CD4-positive, alpha-beta T cell treated with Interleukin-10 for 1 hour (primary cell): Measurements from ENCODE around the gene INIP.
"Not testable (repeated sequence)": the region's sequence is repeated elsewhere in the genome, so short reads cannot be mapped to it uniquely, and the experiment has no call there.

Experiments used
- DNase-seq: peaks from one replicate; pipeline ENCODE4 v3.0.0-alpha.2; 2020

The INIP gene

DNA sequence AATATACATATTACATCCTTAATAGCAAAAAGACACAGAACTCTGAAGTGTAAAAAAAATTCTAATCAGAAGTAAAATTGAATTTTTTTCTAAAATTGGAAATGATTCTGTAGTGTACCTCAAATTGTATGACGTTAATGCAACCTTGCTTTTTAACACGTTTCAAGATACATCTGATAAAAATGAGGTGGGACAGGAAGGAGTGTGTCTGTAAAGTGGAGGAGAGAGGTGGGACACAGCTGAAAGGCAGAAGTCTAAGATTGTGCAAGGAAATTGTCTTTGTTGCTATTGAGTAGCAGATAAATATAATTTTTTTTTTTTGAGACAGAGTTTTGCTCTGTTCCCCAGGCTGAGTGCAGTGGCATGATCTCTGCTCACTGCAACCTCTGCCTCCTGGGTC, 17.0 kb upstream of the INIP start:
- no peak for DNase-seq

DNA sequence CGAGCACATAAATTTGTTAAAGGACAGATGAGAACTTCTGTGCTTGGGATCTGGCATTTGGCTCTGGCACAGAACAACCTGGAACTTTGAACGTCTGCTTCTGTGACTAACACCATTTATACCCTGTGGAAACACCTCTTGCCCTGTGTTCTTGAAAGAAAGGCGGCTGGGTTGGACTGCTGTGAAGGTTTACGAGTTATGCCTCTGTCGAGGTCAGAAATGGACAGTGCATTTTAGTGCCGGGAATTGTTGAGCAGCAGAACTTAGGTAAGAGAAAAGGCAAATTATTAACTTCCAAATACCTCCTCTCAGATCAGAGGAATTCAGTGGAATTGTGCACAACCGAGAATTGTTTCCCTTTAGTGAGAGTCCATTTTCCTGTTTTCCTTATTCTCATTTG, 14.1 kb upstream of the INIP start:
- DNase-seq = no peak

DNA sequence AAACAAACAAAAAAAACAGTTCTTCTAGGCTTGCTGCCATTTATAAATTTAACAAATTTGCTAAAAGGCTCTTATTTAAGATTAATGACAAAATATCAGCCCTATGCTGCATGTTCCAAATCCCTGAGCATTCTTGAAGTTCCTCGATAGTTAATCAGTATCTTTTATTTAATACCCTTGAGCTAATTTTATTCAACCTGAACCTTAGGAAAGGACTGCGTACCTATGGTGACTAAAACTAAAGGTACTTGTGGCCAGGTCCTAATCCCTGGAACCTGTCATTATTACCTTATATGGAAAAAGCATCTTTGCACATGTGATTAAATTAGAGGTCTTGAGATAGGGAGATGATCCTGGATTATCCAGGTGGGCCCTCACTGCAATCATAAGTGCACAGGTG, 10.5 kb upstream of the INIP start:
- DNase-seq = no peak

DNA sequence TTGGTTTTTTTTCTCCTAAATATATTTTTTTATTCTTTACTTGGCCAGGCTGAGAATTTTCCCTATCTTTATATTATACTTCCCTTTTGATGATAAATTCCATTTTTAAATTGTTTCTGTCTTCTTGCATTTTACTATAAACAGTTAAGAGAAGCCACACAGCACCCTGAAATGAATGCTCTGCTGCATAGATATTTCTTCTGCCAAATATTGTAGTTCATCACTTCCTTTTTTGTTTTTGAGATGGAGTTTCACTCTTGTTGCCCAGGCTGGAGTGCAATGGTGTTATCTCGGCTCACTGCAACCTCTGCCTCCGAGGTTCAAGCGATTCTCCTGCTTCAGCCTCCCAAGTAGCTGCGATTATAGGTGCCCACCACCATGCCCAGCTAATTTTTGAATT, 8.5 kb upstream of the INIP start:
- DNase-seq = no peak

DNA sequence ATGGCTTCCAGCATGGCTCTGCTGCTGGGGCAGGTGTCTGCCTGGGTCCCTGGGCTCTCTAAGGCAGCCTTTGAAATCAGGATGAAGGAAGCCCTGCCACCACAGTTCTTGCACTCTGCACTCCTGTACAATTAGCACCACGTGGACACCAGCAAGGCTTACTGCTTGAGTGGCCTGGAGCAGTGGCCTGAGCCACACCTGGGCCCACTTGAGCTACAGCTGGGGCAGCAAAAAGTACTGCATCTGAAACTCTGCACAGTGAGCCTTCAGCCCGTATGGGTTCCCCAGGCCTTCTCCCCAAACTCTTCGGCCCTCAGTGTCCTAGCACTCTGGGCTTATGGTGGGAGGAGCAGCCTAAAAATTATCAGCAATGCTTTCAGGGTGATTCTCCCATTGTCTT, 8.0 kb upstream of the INIP start:
- no peak for DNase-seq

DNA sequence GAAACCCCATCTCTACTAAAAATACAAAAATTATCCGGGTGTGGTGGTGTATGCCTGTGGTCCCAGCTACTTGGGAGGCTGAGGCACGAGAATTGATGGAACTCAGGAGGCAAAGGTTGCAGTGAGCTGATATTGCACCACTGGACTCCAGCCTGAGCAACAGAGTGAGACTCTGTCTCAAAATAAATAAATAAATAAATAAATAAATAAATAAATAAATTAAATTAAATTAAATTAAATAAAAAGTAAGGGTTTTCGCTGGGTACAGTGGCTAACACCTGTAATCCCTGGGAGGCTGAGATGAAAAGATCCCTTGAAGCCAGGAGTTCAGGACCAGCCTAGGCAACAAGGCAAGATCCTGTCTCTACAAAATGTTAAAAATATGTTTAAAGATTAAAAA, 4.8 kb upstream of the INIP start:
- not testable (repeated sequence) for DNase-seq

DNA sequence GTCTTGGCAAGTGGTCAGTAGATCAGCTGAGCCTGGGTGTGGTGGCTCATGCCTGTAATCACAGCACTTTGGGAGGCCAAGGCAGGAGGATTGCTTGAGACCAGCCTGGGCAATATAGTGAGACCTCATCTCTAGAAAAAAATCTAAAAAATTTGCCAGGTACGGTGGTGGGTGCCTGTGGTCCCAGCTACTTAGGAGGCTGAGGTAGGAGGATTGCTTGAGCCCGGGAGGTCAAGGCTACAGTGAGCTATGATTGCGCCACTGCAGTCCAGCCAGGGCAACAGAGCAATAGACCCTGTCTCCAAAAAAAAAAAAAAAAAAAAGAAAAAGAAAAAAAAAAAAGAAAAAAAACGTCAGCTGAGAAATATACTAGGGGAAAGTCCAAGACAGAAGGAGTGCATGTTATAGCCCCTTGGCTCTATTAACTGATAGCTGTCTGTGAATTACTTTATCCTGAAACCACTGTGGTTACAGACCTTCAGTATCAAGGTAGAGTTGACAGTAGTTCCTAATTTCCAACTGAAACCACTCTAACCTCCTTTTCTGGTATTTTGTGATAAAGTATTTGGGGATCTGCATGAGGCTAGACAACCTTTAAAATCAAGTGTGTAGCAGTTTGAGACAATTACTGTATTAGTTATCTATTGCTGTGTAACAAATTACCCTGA, 2.3 kb upstream of the INIP start:
- DNase-seq = no peak

DNA sequence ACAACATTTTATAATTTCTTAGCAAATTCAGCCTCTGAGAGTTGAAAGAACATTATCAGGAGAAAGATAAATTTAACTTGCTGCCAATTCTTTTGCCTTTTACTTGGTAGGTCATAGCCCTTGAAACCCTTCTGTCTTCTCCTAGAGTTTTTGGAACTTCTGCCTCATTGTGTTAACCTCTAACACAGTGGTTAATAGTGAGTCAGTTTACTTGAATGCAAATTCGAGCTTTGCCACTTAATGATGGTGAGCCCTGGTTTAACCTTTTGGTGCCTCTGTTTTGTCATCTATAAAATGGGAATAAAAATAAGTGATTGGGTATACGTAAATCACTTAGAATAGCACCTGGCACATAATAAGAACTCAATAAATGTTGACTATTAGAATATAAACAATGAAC, 1.8 kb upstream of the INIP start:
- no peak for DNase-seq

DNA sequence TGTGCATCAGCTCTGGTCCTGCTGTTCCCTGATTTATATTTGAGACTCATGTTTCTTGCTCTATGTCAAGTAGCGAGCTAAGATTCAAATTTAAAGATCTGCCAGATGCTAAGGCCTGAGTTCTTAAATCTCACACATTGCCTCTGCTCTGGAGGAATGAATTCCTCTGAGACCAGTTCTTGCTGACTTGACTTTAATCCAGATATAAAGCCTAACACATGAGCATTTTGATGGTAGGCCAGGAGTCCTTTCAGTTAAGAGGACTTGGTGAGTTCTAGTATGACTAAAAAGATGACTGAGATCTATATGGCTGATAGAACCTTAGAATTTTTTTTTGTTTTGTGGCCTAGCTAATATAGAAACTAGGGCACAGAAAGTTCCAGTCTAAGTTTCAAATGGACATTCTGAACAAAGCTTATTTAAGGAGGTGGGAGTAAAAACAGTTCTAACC, 1.3 kb upstream of the INIP start:
- no peak for DNase-seq

DNA sequence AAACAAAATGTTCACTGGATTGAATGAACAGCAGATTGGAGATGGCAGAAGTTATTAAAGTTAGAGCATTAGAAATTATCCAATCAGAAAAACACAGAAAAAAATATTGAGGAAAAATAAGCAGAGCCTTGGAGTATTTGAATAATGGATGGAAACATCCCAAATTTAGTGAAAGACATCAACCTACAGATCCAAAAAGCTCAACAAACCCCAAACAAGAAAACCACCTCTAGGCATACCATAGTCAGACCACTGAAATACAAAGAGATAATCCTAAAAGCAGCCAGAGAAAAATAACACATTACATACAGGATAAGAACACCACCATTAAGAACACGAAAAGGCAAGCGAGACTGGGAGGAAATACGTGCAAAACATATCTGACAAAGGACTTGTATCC, 5.2 kb downstream of the INIP start:
- DNase-seq = no peak

DNA sequence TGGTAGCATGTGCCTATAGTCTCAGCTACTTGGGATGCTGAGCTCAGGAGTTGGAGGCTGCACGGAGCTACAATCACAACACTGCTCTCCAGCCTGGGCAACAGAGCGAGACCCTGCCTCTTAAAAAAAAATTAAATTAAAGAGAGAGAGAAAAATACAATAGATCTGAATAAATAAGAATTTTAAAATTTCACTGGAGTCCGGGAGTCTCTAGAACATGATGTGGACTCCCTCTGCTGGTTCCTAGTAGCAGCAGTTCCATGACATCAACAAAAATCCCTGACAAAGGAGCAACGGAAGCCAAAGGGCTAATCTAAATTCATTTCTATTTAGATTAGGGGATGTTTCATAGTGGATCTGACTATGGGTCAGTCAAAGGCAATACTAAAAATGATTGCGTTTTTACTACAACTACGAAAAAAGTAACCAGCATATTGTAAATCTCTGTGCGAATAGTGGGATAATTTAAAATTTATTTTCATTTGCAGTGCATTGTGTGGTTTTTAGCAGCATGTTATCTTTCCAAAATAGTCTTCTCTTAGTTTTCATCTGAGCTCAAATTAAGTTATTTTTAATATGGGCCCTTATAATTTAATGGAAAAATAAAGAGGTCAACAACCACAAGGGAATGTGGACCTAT, 6.7 kb downstream of the INIP start:
- no peak for DNase-seq

DNA sequence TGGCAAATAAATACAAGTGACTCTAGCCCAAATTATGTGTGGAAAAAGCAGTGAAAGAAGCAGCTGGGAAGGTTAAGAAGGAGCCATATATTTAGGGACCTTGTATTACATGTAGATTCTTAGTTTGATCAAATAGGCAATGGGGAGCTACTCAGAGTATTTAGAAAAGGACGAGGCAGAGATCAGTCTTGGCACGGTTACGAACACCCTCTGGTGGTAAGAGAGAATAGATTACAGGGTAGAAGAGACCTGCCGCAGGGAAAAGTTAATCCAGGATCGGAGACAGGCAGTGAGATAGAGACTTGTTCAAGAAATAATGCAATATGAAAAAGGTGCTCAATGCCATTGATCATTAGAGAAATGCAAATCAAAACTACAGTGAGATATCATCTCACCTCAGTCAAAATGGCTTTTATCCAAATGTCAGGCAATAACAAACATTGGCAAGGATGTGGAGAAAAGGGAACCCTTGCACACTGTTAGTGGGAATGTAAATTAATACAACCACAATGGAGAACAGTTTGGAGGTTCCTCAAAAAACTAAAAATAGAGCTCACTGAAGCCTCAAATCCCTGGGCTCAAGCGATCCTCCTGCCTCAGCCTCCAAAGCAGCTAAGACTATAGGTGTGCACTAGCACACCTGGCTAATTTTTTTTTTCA, 12.0 kb downstream of the INIP start:
- DNase-seq = no peak

DNA sequence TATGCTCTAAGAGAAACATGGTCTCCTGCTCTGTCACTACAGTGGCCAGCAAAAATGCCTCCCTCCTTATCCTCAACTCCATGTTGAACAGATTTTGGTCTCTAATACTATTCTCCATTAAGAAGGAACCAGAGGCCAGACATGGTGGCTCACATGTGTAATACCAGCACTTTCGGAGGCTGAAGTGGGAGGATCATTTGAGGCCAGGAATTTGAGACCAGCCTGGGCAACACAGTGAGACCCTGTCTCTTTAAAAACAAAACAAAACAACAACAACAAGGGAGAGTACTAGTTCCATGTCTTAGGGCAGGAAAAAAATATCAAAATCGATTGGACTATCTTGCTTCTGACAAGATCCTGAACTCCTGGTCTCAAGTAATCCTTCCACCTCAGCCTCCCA, 14.6 kb downstream of the INIP start:
- DNase-seq = no peak

DNA sequence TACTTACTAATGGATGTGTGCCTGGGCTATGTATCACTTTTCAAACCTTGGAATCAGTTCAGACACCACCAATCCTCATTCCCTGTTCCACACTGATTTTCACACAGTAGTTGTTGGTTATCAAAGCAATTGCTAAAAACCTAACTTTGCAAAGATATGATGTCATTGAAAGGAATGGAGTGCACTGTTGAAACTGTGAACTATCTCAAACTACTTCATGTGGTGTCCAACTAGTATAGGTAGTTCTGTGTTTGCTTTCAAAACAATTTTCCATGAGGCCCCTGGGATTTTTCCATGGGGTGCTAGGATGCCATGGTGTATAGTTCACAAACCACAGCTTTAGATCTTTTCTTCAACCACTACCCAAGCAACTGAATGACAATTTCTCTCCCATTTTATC, 17.8 kb downstream of the INIP start:
- no peak for DNase-seq

DNA sequence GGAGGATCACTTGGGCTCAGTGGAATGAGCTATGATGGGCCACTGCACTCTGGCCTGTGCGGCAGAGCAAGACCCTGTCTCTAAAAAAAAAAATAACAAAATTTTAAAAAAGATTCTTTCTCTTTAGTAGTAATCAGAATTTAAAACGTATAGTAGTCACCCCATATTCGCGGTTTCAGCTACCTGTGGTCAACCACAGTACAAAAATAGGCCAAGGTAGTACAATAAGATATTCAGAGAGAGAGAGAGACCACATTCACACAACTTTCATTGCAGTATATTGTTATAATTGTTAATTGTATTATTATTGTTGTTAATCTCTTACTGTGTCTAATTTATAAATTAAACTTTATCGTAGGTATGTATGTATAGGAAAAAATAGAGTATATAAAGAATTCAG, 18.7 kb downstream of the INIP start:
- peak; percentile 24 for DNase-seq

DNA sequence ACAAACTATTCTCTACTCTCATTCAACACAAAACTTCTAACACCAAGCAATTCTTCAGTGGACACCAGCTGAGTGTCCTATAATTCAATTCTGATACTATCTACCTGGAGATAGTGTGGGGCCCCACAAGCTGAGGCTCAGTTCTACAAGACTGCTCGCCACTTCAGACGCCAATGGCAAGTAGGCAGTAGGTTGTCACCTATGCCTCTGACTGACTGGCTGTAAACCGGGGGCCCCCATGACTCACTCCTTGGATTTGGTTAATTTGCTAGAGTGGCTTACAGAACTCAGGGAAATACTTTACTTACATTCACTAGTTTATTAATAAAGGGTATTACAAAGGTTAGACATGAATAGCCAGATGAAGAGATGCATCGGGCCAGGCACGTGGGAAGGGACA, 21.5 kb downstream of the INIP start:
- no peak for DNase-seq

DNA sequence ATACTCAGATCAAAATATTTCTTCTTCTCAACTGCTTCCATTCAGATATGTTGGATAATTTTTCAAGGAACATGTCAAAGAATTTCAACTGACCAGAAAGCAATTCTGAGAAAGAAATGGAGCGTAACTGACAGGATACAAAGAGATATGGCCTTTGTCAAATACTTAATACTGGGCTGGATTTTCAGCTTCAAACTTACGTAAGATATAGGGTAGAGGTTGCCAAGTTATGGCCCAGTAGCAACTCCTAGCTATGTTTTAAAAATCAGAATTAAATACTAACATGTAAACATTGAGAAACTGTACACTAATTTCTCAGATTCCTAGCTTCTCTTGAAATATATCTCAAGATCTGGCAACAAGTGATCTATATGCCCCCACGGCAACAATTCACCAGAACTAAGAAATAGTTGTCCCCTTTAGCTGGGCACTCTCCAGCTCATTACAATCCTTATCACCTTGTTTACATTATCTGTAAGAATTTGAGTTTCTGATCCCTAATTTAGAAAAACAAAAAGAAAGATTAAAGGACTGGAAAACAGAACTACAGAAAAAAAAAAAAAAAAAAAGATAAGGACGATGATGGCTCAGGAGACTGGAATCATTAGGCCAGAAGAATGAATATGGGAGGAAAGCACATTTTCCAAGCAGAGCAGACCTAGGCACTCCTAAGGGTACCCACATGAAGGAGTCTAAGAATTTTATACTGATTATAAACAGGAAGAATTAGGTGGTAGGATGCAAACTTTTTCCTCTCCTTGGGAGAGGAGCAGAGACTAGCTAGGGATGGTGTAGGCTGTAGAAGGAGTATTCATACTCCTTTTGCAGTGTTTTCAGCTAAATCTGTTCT, 23.0 kb downstream of the INIP start:
- DNase-seq = no peak

DNA sequence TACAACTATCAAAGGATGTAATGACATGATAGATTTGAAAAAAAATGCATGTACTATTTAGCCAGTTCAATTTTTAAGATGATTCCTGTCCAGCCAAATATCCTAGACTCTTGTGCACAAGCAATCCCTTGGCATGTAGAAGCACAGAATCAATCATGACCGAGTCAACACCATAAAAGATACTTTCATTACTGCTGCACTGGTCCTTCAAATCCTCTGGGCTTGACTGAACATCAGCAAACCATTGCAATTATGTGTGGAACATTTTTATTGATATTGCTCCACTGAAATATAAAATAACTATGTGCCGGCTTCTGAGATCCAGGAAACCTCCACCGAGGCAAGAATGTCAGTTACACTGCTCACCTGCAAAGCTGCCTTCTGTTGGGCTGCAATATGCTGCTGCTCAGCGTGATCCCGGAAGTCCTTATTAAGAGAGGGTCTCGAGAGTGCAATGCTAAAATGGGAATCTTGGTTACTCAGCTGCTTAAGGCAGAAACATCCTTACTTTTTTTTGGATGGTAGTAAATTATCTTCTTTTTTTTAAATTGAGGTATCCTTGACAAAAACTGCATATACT, 28.7 kb downstream of the INIP start:
- DNase-seq = no peak

DNA sequence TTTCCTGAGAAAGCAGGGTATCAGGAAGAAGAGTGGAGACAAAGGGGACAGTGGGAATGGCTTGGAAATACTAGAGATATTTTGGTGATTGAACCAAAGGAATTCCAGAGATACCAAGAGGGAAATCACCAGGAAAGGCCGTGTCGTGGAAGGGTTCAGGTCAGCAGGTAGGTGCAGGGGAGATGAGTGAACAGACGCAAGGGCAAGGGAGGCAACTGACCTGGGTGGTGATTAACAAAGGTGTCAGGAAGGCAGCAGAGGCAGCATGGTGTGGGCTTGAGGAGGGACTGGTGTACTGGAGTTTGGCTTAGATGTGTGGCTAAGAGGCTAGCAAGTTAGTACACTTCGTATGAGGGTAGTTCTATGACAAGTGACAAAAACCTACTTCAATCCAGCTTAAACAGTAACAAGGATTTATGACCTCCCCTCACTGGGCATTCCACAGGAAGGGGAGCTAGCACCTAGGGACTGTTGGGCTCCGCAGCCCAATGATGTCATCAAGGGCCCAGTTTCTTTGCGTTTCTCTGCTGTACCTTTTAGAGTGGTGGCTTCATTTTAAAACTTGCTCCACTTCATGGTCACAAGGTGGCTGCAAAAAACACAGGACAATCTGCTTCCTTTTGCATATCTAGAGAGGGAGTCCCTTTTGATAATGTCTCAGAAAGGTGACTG, 37.0 kb downstream of the INIP start:
- no peak for DNase-seq

DNA sequence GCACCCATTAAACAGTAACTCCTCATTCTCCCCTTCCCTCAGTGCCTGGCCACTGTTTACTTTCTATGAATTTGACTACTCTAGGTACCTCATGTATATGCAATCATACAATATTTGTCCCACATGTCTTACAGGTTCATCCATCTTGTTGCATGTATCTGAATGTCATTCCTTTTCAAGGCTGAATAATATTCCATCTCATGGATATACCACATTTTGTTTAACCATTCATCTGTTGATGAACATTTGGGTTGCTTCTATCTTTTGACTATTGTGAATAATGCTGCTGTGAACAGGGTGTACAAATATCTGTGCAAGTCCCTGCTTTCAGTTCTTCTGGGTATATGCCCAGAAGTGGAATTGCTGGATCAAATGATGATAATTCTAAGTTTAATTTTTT, 40.9 kb downstream of the INIP start:
- no peak for DNase-seq

DNA sequence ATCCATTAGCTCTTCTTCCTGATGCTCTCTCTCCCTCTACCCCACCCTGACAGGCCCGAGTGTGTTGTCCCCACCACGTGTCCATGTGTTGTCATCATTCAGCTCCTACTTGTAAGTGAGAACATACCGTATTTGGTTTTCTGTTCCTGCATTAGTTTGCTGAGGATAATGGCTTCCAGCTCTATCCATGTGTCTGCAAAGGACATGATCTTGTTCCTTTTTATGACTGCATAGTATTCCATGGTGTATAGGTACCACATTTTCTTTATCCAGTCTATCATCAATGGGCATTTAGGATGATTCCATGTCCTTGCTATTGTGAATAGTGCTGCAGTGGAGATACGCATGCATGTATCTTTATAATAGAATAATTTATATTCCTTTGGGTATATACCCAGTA, 44.7 kb downstream of the INIP start:
- not testable (repeated sequence) for DNase-seq

DNA sequence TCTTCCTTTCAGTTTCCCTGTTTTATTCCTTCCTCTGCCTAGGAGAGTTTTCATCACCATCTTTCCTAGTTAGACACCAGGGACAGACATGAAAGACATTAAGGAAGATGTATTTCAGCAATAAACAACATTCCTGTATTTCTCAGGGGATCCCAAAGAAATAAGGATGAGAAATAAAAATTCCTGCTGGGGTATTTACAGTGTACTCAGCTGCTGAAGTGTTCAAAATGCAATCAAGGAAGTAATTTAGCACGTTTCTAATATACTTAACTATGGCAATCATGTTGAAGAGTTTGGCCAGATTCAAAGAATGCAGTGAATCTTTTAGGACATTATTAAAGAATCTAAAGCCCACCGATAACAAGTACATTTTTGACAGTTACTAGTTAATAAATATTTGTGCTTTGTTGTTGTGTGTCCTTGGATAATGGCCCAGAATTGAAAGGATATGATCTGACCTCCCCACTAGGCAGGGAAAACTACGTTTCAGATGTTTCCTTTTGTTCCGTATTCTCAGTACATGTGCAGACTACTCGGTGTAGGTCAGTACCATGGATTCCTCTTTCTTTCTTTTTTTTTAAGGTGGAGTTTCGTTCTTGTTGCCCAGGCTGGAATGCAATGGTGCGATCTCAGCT, 46.8 kb downstream of the INIP start:
- no peak for DNase-seq
